Kidney (tissue), 14 donors: ENCODE data around the gene CMYA5. TPM values are rescaled to one million over a fixed set of nuclear protein-coding genes. Genes with fewer than 3 reads are reported as not detected.
"Not testable (repeated sequence)": the region's sequence is repeated elsewhere in the genome, so short reads cannot be mapped to it uniquely, and the experiment has no call there.

ENCODE experiments used
- DNase-seq, 5 donors: peaks; one replicate each; pipeline ENCODE4 v3.0.0-alpha.2; 2013 to 2020
- FAIRE-seq: peaks from 2 replicates; lab custom pipeline; 2012; peaks lifted over from hg19 to GRCh38; lab: Jason Lieb, UNC
- H3K27ac ChIP-seq, 2 donors: one replicate each; pipeline ENCODE4 v1.7.0; 2013; ENCODE audit warnings: low read depth in 2 of 2, low read length in 2 of 2, inconsistent platforms in 1 of 2
- H3K27me3 ChIP-seq: one replicate; pipeline ENCODE4 v1.7.1; 2013; ENCODE audit warnings: low read length, inconsistent platforms; ENCODE audit not compliant: control insufficient read depth, insufficient read depth
- H3K36me3 ChIP-seq, 3 donors: one replicate each; pipeline versions ENCODE4 v1.7.0 to v1.7.1; 2013; ENCODE audit warnings: low read length in 3 of 3, control low read depth in 1 of 3, inconsistent platforms in 1 of 3; ENCODE audit not compliant: insufficient read depth in 3 of 3, control insufficient read depth in 2 of 3
- H3K4me1 ChIP-seq, 3 donors: one replicate each; pipeline versions ENCODE4 v1.7.0 to v1.7.1; 2013; ENCODE audit warnings: low read length in 3 of 3, inconsistent platforms in 1 of 3, low read depth in 1 of 3; ENCODE audit not compliant: control insufficient read depth in 2 of 3, insufficient read depth in 2 of 3
- H3K4me3 ChIP-seq, 3 donors: one replicate each; pipeline versions ENCODE4 v1.7.0 to v1.8.1; 2013; ENCODE audit warnings: low read length in 3 of 3, control low read depth in 1 of 3, inconsistent platforms in 1 of 3
- H3K9ac ChIP-seq, 3 donors: one replicate each; pipeline versions ENCODE4 v1.7.0 to v1.7.1; 2013; ENCODE audit warnings: low read length in 3 of 3, control low read depth in 1 of 3, inconsistent platforms in 1 of 3
- H3K9me3 ChIP-seq, 3 donors: one replicate each; pipeline versions ENCODE4 v1.7.0 to v1.7.1; 2013; ENCODE audit warnings: low read length in 3 of 3, control low read depth in 1 of 3, inconsistent platforms in 1 of 3; ENCODE audit not compliant: control insufficient read depth in 2 of 3, insufficient read depth in 1 of 3
- CTCF ChIP-seq: IDR thresholded peaks from 3 replicates; pipeline ENCODE4 v1.5.1; 2012; ENCODE audit warnings: mild to moderate bottlenecking, moderate library complexity, borderline replicate concordance; ENCODE audit not compliant: insufficient read depth; ENCODE audit errors: extremely low read depth
- intact Hi-C: fragments of 100-400 bp; cut with DNase I; formaldehyde crosslinking; loops from one replicate; pipeline ENCODE4 v1.11.1; 2022
- polyA plus RNA-seq: library from polyadenylated mRNA; stranded (reverse); fragments of 350-450 nt; fragmentation: Illumina TruSeq; extraction: RNeasy Lipid Tissue Mini Kit (QIAGEN cat#74804); gene quantifications from one replicate; pipeline ENCODE4 v1.2.3, GENCODE V29; 2014; ENCODE audit warnings: low read depth, low replicate concordance; ENCODE audit not compliant: insufficient read depth
- total RNA-seq: library from RNA; stranded (reverse); fragmentation: NEBNext Ultra II Directional; extraction: Animal tissue kit (Norgen Biotek cat#: 25700); gene quantifications from one replicate; pipeline ENCODE4 v1.2.1, GENCODE V29; 2021
- donor health status: control.
- donor health status: control.
- donor health status: control.
- donor health status: control.
- donor health status: control.
- donor health status: DM: yes; HTN: yes; CAD: no.
- donor health status: Normal renal cell carcinoma (clear cell type).

Gene CMYA5
- total and polyA plus RNA-seq, 2 donors from 2014 or later, result 6.1 to 6.5 TPM

DNA sequence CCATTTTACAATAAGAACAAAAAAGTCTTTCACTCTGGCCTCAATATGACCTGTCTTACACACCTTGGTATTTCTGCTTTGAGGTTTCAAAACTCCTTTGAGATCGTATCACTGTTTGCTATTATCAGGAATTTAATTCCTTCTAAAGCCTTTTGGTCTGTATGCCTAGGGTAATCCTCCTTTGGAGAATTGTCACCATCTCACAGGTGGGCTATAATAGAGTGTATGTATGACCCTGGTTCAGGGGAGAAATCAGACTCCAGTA, 13.7 kb downstream of the CMYA5 start:
- Histone ChIP-seq H3K36me3 (no peaks in the 10 kb centered on the region), H3K27ac (no peak overlapping the region)
- DNase-seq, result no peak

DNA sequence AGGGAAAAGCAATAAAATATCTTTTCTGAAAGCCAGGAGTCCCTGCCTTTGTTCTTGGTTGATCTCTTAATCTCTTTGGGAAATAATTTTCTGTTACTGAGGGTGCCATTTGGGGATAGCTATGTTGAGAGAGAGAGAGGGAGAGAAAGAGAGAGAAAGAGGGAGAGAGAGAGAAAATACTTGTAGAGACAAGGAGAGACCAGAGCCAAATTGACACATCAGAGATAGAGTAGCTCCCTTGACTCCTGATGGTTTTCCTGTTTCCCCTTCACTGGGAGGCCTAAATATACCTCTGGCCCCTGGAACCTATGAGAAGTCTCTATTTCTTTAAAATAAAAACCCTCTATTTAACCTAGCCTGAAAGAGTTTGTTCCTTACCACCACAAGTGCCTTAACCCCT, 14.9 kb downstream of the CMYA5 start:
- Histone ChIP-seq H3K36me3 (no peaks in the 10 kb centered on the region), H3K27ac (no peak overlapping the region), H3K4me3 (no peak overlapping the region), H3K9ac (no peak overlapping the region), H3K9me3 (no peaks in the 10 kb centered on the region), H3K4me1 (no peaks in the 10 kb centered on the region), H3K27me3 (no peaks in the 10 kb centered on the region)
- TF ChIP-seq CTCF, result no peak
- DNase-seq, result no peak
- no peak for FAIRE-seq
- intact Hi-C loops, result no loop called here

More for the DNA sequence above, 13.7 kb downstream of the CMYA5 start:
- FAIRE-seq, result no peak
- Histone ChIP-seq H3K27me3 (no peaks in the 10 kb centered on the region), H3K4me1 (no peaks in the 10 kb centered on the region), H3K4me3 (no peak overlapping the region), H3K9me3 (no peaks in the 10 kb centered on the region), H3K9ac (no peak overlapping the region)
- intact Hi-C loops, result no loop called here
- no peak for TF ChIP-seq CTCF

DNA sequence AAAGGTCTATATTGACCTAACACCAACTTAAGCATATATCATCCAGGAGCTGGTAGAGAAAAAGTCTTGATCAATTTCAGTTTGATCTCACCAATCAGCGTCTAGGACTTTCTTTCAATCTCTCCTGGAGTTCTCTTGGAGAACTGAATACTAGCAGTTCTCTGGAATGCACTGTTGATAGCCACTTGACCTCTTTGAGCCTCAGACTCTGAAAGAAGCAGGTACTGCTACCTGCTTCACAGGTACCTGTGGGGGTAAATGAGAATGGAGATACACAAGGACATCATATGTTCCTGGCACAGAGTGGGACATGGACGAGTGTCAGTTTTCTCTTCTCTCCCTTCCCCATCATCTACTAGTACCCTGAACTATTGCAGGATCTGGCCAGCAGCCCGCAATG, 16.0 kb downstream of the CMYA5 start:
- intact Hi-C loops, result no loop called here
- no peak overlapping the region for H3K9ac ChIP-seq
- no peaks in the 10 kb centered on the region for H3K4me1 ChIP-seq
- no peaks in the 10 kb centered on the region for H3K9me3 ChIP-seq
- DNase-seq (no peak), FAIRE-seq (no peak)
- no peaks in the 10 kb centered on the region for H3K36me3 ChIP-seq
- TF ChIP-seq CTCF, result no peak
- H3K27me3 ChIP-seq, result no peaks in the 10 kb centered on the region
- no peak overlapping the region for H3K4me3 ChIP-seq
- H3K27ac ChIP-seq, result no peak overlapping the region

DNA sequence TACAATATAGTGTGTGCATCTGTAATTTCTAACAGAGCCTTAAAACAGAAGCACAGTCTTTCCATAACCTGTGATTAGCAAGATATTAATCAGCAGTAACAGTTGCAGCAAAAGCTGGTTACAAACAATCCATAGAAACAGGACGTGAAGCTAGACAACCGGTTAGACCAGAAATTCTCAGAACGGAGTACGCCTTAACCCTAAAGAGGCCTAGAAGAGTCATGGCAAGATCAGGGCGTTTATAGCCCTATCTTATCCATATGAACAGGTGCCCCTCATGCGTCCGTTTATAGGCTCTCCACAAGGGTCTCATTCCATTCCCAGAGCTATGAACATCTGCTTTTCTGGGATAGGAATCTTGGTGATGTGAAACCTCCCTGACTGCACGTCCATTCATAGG, 16.7 kb downstream of the CMYA5 start:
- H3K27ac ChIP-seq, H3K4me1 ChIP-seq, H3K4me3 ChIP-seq, FAIRE-seq, H3K36me3 ChIP-seq, H3K27me3 ChIP-seq, H3K9me3 ChIP-seq, intact Hi-C loops, DNase-seq, H3K9ac ChIP-seq: not testable (repeated sequence)
